SK-N-SH (cell line): ENCODE data around the gene TIMELESS.

ENCODE experiments used
- CTCF ChIP-seq: fragments of 200-600 bp; sonication (generic); IDR thresholded peaks from 2 replicates; pipeline ENCODE4 v1.6.1; 2017; ENCODE audit warnings: antibody characterized with exemption, mild to moderate bottlenecking, moderate library complexity
- EP300 ChIP-seq, 2 experiments: IDR thresholded peaks; 2 replicates each; pipeline versions ENCODE4 v1.4.0 to v1.6.1; 2012; ENCODE audit warnings: borderline replicate concordance in 1 of 2, low read depth in 1 of 2, low read length in 1 of 2
- GABPA ChIP-seq: IDR thresholded peaks from 2 replicates; pipeline ENCODE4 v1.4.0; 2012; ENCODE audit warnings: low read depth, mild to moderate bottlenecking
- JUND ChIP-seq: IDR thresholded peaks from 2 replicates; pipeline ENCODE4 v1.4.0; 2012
- MAX ChIP-seq: IDR thresholded peaks from 2 replicates; pipeline ENCODE4 v1.4.0; 2012; ENCODE audit warnings: low read depth
- MXI1 ChIP-seq: IDR thresholded peaks from 2 replicates; pipeline ENCODE4 v1.6.1; 2012; ENCODE audit warnings: mild to moderate bottlenecking, low read depth, low read length, improper control_type of control experiment
- NFIC ChIP-seq: IDR thresholded peaks from 2 replicates; pipeline ENCODE4 v1.4.0; 2012; ENCODE audit warnings: borderline replicate concordance
- POLR2AphosphoS5 ChIP-seq: IDR thresholded peaks from 2 replicates; pipeline ENCODE4 v1.6.1; 2012; ENCODE audit warnings: low read depth, low read length
- RAD21 ChIP-seq: IDR thresholded peaks from 2 replicates; pipeline ENCODE4 v1.6.1; 2012; ENCODE audit warnings: mild to moderate bottlenecking, low read length
- RFX5 ChIP-seq: IDR thresholded peaks from 2 replicates; pipeline ENCODE4 v1.6.1; 2012; ENCODE audit warnings: mild to moderate bottlenecking, improper control_type of control experiment, low read length
- TAF1 ChIP-seq: IDR thresholded peaks from 2 replicates; pipeline ENCODE4 v1.6.1; 2012; ENCODE audit warnings: low read depth, mild to moderate bottlenecking, low read length, moderate library complexity, borderline replicate concordance
- TEAD4 ChIP-seq: IDR thresholded peaks from 2 replicates; pipeline ENCODE4 v1.4.0; 2012; ENCODE audit warnings: mild to moderate bottlenecking, borderline replicate concordance; ENCODE audit not compliant: insufficient read depth
- YY1 ChIP-seq: IDR thresholded peaks from 2 replicates; pipeline ENCODE4 v1.4.0; 2012; ENCODE audit warnings: low read depth, mild to moderate bottlenecking

DNA sequence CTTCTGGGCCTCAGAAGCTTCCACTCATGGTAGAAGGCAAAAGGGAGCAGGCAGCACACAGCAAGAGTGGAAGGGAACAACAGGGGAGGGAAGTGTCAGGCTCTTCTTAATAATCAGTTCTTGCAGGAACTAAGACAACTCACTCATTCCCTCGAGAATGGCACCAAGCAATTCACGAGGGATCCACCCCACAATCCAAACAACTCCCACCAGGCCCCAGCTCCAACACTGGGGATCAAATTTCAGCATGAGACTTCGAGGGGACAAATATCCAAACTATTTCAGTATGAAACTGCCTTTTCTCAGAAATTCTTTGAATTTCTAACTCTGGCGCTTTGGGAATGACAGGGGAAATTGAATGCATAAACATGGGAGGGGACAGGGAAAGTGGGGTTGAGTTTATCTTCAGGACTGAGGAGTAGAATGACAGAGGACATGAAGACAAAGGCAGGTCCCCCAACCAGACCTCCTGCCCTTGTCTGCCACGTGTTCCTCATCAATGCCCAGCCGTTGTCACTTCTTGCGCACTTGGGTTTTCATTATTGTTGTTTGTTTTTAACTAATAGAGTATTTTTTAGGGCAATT lies 62.0 kb downstream of the TIMELESS start:
- TF ChIP-seq POLR2AphosphoS5 (no peak), EP300 (IDR thresholded peaks at IDR 0.05; ENCODE audit: borderline replicate concordance in 1 of 2, low read depth in 1 of 2, low read length in 1 of 2) (no peak), CTCF (no peak), RFX5 (no peak), MAX (no peak), GABPA (no peak), TAF1 (no peak), YY1 (no peak), JUND (no peak), TEAD4 (no peak), MXI1 (no peak), RAD21 (no peak), NFIC (no peak)
